SK-N-SH (cell line): Measurements from ENCODE around the gene IRAG1. TPM values are rescaled to one million over a fixed set of nuclear protein-coding genes. Genes with fewer than 3 reads are reported as not detected.

Source experiments
- CTCF ChIA-PET: fragments of 300-600, 350-600 bp; formaldehyde crosslinking; extraction: SDS; loops from one replicate; lab custom pipeline; 2021; lab: Yijun Ruan, JAX
- POLR2A ChIA-PET: fragments of 350-600 bp; sonication (Branson Sonifier 250); formaldehyde crosslinking; extraction: SDS; loops from one replicate; lab custom pipeline; 2020; ENCODE audit warnings: antibody characterized with exemption, inconsistent platforms; lab: Yijun Ruan, JAX
- DNase-seq: peaks from one replicate; pipeline ENCODE4 v3.0.0; 2012
- H2AFZ ChIP-seq: fragments of 200-600 bp; sonication (generic); 2 replicates; pipeline ENCODE4 v1.8.1; 2016; ENCODE audit warnings: antibody characterized with exemption, mild to moderate bottlenecking, low read depth
- H3F3A ChIP-seq: fragments of 200-600 bp; sonication (generic); replicated peaks from 2 replicates; pipeline ENCODE3; 2016; ENCODE audit warnings: antibody characterized with exemption, mild to moderate bottlenecking; ENCODE audit not compliant: insufficient read depth
- H3K27ac ChIP-seq, 2 experiments: fragments of 200-500 bp in 1 of 2; fragments of 200-600 bp in 1 of 2; sonication (Bioruptor generic) in 1 of 2; sonication (generic), shearing (Covaris generic) in 1 of 2; 2 replicates each; pipeline versions ENCODE4 v1.5.1 to v1.6.1; 2014 to 2016; ENCODE audit warnings: low read depth in 2 of 2, inconsistent platforms in 1 of 2, low read length in 1 of 2, mild to moderate bottlenecking in 1 of 2, mixed read lengths in 1 of 2
- H3K27me3 ChIP-seq: fragments of 200-600 bp; sonication (generic), shearing (Covaris generic); 2 replicates; pipeline ENCODE4 v1.6.1; 2016; ENCODE audit warnings: mixed run types; ENCODE audit not compliant: insufficient read depth
- H3K36me3 ChIP-seq, 2 experiments: fragments of 200-500 bp in 1 of 2; fragments of 200-600 bp in 1 of 2; sonication (Bioruptor generic) in 1 of 2; sonication (generic) in 1 of 2; replicated peaks in 1 of 2; 2 replicates each; pipeline versions ENCODE3 to v1.5.1; 2014 to 2016; ENCODE audit warnings: low read length in 1 of 2, mild to moderate bottlenecking in 1 of 2; ENCODE audit not compliant: insufficient read depth in 2 of 2, control insufficient read depth in 1 of 2
- H3K4me1 ChIP-seq, 2 experiments: fragments of 200-500 bp in 1 of 2; fragments of 200-600 bp in 1 of 2; sonication (Bioruptor generic) in 1 of 2; sonication (generic), shearing (Covaris generic) in 1 of 2; 2 replicates each; pipeline versions ENCODE4 v1.5.1 to v1.6.1; 2014 to 2016; ENCODE audit warnings: low read depth in 1 of 2, low read length in 1 of 2, mixed run types in 1 of 2; ENCODE audit not compliant: insufficient read depth in 2 of 2, control insufficient read depth in 1 of 2
- H3K4me2 ChIP-seq: fragments of 200-600 bp; sonication (generic), shearing (Covaris generic); 2 replicates; pipeline ENCODE4 v1.6.1; 2017; ENCODE audit warnings: mixed run types
- H3K4me3 ChIP-seq, 2 experiments: fragments of 200-500 bp in 1 of 2; fragments of 200-600 bp in 1 of 2; sonication (Bioruptor generic) in 1 of 2; sonication (generic), shearing (Covaris generic) in 1 of 2; 2 replicates each; pipeline versions ENCODE4 v1.5.1 to v1.8.1; 2014 to 2016; ENCODE audit warnings: low read depth in 2 of 2, inconsistent platforms in 1 of 2, low read length in 1 of 2, mild to moderate bottlenecking in 1 of 2, mixed read lengths in 1 of 2, moderate library complexity in 1 of 2
- H3K79me2 ChIP-seq: fragments of 200-600 bp; sonication (generic); 2 replicates; pipeline ENCODE4 v1.8.1; 2017; ENCODE audit warnings: mild to moderate bottlenecking; ENCODE audit not compliant: insufficient read depth
- H3K9ac ChIP-seq: fragments of 200-600 bp; sonication (generic); 2 replicates; pipeline ENCODE4 v1.6.1; 2017; ENCODE audit warnings: mixed run types
- H3K9me2 ChIP-seq: fragments of 200-600 bp; sonication (generic); 2 replicates; pipeline ENCODE4 v1.6.1; 2017; ENCODE audit warnings: mixed run types
- H3K9me3 ChIP-seq: fragments of 200-600 bp; sonication (generic); 2 replicates; pipeline ENCODE4 v1.6.1; 2017; ENCODE audit warnings: mixed run types, mild to moderate bottlenecking, moderate library complexity
- H4K20me1 ChIP-seq: fragments of 200-600 bp; sonication (generic); 2 replicates; pipeline ENCODE4 v1.6.1; 2017; ENCODE audit warnings: mild to moderate bottlenecking, mixed run types; ENCODE audit not compliant: insufficient read depth
- CHD2 ChIP-seq: fragments of 150-350 bp; IDR thresholded peaks from 2 replicates; pipeline ENCODE4 v1.6.1; 2018; ENCODE audit warnings: low read length; ENCODE audit not compliant: partially characterized antibody
- FOSL2 ChIP-seq: IDR thresholded peaks from 2 replicates; pipeline ENCODE4 v1.4.0; 2012; ENCODE audit warnings: low read depth, mild to moderate bottlenecking, moderate library complexity, borderline replicate concordance
- GABPA ChIP-seq: IDR thresholded peaks from 2 replicates; pipeline ENCODE4 v1.4.0; 2012; ENCODE audit warnings: low read depth, mild to moderate bottlenecking
- MEF2A ChIP-seq: IDR thresholded peaks from 2 replicates; pipeline ENCODE4 v1.4.0; 2012; ENCODE audit warnings: low read depth, borderline replicate concordance
- NFIC ChIP-seq: IDR thresholded peaks from 2 replicates; pipeline ENCODE4 v1.4.0; 2012; ENCODE audit warnings: borderline replicate concordance
- PBX3 ChIP-seq: IDR thresholded peaks from 2 replicates; pipeline ENCODE4; 2012
- RAD21 ChIP-seq: IDR thresholded peaks from 2 replicates; pipeline ENCODE4 v1.6.1; 2012; ENCODE audit warnings: mild to moderate bottlenecking, low read length
- TCF12 ChIP-seq: IDR thresholded peaks from 2 replicates; pipeline ENCODE4 v1.4.0; 2012
- WGBS: methylation state at CpG from one replicate; pipeline ENCODE4 v1.1.6; 2017; ENCODE audit warnings: low lambda C conversion rate; 5-methylcytosine and 5-hydroxymethylcytosine counted together
- polyA plus RNA-seq, 3 experiments: library from polyadenylated mRNA; depleted of rRNA; stranded (reverse); fragments of >200 nt; gene quantifications; 2 replicates each; pipeline ENCODE4 v1.2.3, GENCODE V29; 2012
- TF ChIP-seq, protein P1 (sequence below): fragments of 200-600 bp; sonication (generic); IDR thresholded peaks from 2 replicates; pipeline ENCODE4 v1.6.1; 2017; ENCODE audit warnings: antibody characterized with exemption, mild to moderate bottlenecking, moderate library complexity

The IRAG1 gene
- polyA plus RNA-seq, 1 of the 3 experiments (the other 2 are of a cell fraction), result 0.05 TPM

DNA sequence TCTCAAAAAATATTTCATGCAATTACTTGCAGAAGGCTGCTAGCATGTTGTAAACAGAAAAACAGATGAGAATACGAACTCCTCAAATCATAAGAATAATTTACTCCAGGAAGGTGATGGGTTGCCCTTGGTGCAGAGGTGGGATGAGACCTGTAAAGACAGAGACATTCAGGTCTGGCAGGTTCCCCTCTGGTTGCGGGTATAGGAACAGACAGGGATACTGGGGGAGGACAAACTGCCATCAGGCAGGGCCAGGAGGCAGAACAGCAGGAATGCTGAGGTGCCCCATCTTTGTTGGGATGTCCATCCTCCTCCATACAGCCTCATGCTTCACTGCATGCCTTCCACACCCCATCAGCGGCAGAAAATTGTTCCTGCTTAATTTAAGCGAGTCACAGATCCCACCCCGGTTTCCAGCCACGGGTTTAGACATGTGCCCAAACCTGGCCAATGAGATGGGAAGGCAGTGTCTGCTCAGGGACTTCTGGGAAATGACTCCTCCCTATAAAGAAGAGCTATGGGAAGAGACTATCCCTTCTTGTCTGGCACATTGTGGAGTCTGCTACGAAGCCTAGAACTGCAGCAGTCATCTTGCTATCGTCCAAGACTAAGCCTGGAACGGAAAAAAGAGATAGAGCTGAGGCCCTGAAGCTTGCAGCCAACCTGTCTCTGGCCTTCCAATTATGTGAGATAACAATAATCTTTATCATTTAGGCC, 23.1 kb upstream of the IRAG1 start:
- Histone ChIP-seq H3K4me1 (peaks cover 0 to 5% of the 10 kb centered on the region in 2 experiments; a peak in 1 of 4 replicates), H3K79me2 (no peaks in the 10 kb centered on the region), H3K27me3 (no peaks in the 10 kb centered on the region), H3K9me2 (no peaks in the 10 kb centered on the region), H4K20me1 (no peaks in the 10 kb centered on the region), H2AFZ (no peak overlapping the region), H3K4me3 (no peak overlapping the region), H3K9me3 (no peaks in the 10 kb centered on the region), H3K4me2 (no peak overlapping the region), H3F3A (no peaks in the 10 kb centered on the region), H3K27ac (no peak overlapping the region), H3K9ac (no peak overlapping the region), H3K36me3 (no peaks in the 10 kb centered on the region)
- ChIA-PET CTCF (interaction anchor here (1.6 kb wide), 2 partner anchors 13 to 19 kb away, joined by 3 to 5 read pairs; no protein-coding TSS in a partner anchor), POLR2A (no interaction called here)
- TF ChIP-seq, protein P1, sequence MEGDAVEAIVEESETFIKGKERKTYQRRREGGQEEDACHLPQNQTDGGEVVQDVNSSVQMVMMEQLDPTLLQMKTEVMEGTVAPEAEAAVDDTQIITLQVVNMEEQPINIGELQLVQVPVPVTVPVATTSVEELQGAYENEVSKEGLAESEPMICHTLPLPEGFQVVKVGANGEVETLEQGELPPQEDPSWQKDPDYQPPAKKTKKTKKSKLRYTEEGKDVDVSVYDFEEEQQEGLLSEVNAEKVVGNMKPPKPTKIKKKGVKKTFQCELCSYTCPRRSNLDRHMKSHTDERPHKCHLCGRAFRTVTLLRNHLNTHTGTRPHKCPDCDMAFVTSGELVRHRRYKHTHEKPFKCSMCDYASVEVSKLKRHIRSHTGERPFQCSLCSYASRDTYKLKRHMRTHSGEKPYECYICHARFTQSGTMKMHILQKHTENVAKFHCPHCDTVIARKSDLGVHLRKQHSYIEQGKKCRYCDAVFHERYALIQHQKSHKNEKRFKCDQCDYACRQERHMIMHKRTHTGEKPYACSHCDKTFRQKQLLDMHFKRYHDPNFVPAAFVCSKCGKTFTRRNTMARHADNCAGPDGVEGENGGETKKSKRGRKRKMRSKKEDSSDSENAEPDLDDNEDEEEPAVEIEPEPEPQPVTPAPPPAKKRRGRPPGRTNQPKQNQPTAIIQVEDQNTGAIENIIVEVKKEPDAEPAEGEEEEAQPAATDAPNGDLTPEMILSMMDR, result no peak
- DNase-seq, result no peak
- WGBS, result 84% methylated on average over 9 of the region's 9 CpGs

- H3K79me2 ChIP-seq, result no peaks in the 10 kb centered on the region
- H3F3A ChIP-seq, result no peaks in the 10 kb centered on the region
- ChIA-PET POLR2A (no interaction called here), CTCF (no interaction called here)
- H4K20me1 ChIP-seq, result no peaks in the 10 kb centered on the region
- H3K4me2 ChIP-seq, result no peak overlapping the region
- H3K27me3 ChIP-seq, result no peaks in the 10 kb centered on the region
- no peaks in the 10 kb centered on the region for H3K9me3 ChIP-seq
- no peak for TF ChIP-seq CHD2
- peak; percentile 75; the same call in 1 of the 2 replicates for TF ChIP-seq MEF2A
- TF ChIP-seq PBX3, result no peak
- TF ChIP-seq GABPA, result no peak
- TF ChIP-seq NFIC, result no peak
- TF ChIP-seq TCF12, result peak; percentile 41; the same call in 1 of the 2 replicates
- 0 out of 2 replicates have a peak, but pooled peaks have one; percentile 16 for TF ChIP-seq FOSL2
- TF ChIP-seq RAD21, result no peak
- no peaks in the 10 kb centered on the region for H3K9me2 ChIP-seq
- H3K27ac ChIP-seq, result no peak overlapping the region
- H3K4me1 ChIP-seq, result peaks cover 0 to 5% of the 10 kb centered on the region in 2 experiments; a peak in 1 of 4 replicates
- WGBS, result 32% methylated on average over 3 of the region's 3 CpGs
- H2AFZ ChIP-seq, result no peak overlapping the region
- H3K9ac ChIP-seq, result no peak overlapping the region
- no peak for DNase-seq
- no peaks in the 10 kb centered on the region for H3K36me3 ChIP-seq
- H3K4me3 ChIP-seq, result no peak overlapping the region
These were observed 22.6 kb upstream of the IRAG1 start for GRCh38 chr11:10716122-10716521.
